K562 (cell line): ENCODE results near the gene PSORS1C2. TPM values are rescaled to one million over a fixed set of nuclear protein-coding genes. Genes with fewer than 3 reads are reported as not detected.

Experiments used
- CBX2 ChIP-seq: fragments of 200-600 bp; sonication (generic); IDR thresholded peaks from one replicate; pipeline ENCODE4 v1.6.1; 2012; ENCODE audit warnings: mild to moderate bottlenecking, low read length, inconsistent platforms; ENCODE audit not compliant: insufficient read depth, poor library complexity, severe bottlenecking
- ETV6 ChIP-seq, 3 experiments: fragments of 150-350 bp in 1 of 3; sonication (generic) in 1 of 3; formaldehyde crosslinking in 1 of 3; IDR thresholded peaks; 2 replicates each; pipeline versions ENCODE4 v1.6.1 to v1.8.0; 2014 to 2022; ENCODE audit warnings: borderline replicate concordance in 2 of 3, low read depth in 2 of 3, antibody characterized with exemption in 1 of 3, low read length in 1 of 3, mild to moderate bottlenecking in 1 of 3, missing genetic modification reagents in 1 of 3
- OTX1 ChIP-seq: fragments of 450-650 bp; formaldehyde crosslinking; IDR thresholded peaks from 2 replicates; pipeline ENCODE4 v1.4.0; 2022; ENCODE audit warnings: mild to moderate bottlenecking
- polyA plus RNA-seq, 8 experiments: library from polyadenylated mRNA; depleted of rRNA in 4 of 8; stranded (reverse) in 5 of 8; unstranded in 3 of 8; fragments of >200 nt; fragmentation: Nextera tagmentation in 2 of 8; fragmentation: Illumina TruSeq in 1 of 8; extraction: Ambion mirVana in 2 of 8; extraction: Trizol in 1 of 8; gene quantifications; 2 replicates each; pipeline versions ENCODE4 v1.2.1 to v1.2.3, GENCODE V29; 2011 to 2014; ENCODE audit warnings: inconsistent platforms in 1 of 8, missing spikeins in 1 of 8
- total RNA-seq, 7 experiments: library from RNA; depleted of rRNA in 6 of 7; stranded (reverse); fragments of >200 nt in 6 of 7; fragmentation: Illumina TruSeq in 2 of 7; extraction: Trizol in 2 of 7; gene quantifications; 2 replicates each; pipeline versions ENCODE4 v1.2.1 to v1.2.3, GENCODE V29; 2011 to 2021; ENCODE audit warnings: low replicate concordance in 1 of 7
- TF ChIP-seq, protein P1 (sequence below), 2 experiments: fragments of 450-650 bp in 1 of 2; sonication (generic) in 1 of 2; formaldehyde crosslinking in 1 of 2; IDR thresholded peaks; 2 replicates each; pipeline versions ENCODE4 v1.7.1 to v1.9.0; 2016 to 2022; ENCODE audit warnings: inconsistent platforms in 1 of 2, mild to moderate bottlenecking in 1 of 2, missing genetic modification reagents in 1 of 2
- TF ChIP-seq, protein P2 (sequence below): fragments of 250-450 bp; sonication (Bioruptor Pico); IDR thresholded peaks from 2 replicates; pipeline ENCODE4 v1.5.0; 2021

Gene PSORS1C2
- total and polyA plus RNA-seq, 9 of the 15 experiments (the other 6 are each of a cell fraction or from before 2014, with no cell fraction given) = not detected

DNA sequence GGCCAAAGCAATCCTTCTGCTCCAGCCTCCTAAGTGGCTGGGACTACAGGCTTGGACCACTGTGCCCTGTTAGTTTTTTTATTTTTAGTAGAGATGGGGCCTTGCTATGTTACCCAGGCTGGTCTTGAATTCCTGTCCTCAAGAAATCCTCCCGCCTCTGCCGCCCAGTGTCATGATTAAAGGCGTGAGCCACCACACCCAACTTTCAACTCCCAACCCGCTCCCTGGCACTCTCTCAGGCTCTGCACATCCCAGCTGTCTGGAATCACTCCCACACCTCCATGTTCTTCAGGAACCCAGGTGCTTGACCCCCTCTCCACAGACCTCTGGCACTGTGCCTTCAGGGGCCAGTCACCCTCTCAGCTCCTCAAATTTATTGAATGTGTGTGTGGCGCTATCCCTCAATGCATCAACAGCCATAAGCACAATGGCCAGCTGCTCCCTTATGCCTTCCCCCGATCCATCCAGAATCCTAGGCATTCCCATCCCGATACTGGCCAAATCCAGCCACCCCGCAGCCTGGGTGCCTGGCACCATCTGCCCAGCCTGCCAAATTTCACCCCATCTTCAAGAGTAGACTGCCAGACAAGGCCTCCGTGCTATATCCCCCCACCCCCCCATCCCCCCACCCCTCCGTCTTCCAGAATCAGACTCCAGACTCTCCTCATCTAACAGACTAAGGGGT lies 32.3 kb upstream of the PSORS1C2 start (continued):
- TF ChIP-seq, protein P1, sequence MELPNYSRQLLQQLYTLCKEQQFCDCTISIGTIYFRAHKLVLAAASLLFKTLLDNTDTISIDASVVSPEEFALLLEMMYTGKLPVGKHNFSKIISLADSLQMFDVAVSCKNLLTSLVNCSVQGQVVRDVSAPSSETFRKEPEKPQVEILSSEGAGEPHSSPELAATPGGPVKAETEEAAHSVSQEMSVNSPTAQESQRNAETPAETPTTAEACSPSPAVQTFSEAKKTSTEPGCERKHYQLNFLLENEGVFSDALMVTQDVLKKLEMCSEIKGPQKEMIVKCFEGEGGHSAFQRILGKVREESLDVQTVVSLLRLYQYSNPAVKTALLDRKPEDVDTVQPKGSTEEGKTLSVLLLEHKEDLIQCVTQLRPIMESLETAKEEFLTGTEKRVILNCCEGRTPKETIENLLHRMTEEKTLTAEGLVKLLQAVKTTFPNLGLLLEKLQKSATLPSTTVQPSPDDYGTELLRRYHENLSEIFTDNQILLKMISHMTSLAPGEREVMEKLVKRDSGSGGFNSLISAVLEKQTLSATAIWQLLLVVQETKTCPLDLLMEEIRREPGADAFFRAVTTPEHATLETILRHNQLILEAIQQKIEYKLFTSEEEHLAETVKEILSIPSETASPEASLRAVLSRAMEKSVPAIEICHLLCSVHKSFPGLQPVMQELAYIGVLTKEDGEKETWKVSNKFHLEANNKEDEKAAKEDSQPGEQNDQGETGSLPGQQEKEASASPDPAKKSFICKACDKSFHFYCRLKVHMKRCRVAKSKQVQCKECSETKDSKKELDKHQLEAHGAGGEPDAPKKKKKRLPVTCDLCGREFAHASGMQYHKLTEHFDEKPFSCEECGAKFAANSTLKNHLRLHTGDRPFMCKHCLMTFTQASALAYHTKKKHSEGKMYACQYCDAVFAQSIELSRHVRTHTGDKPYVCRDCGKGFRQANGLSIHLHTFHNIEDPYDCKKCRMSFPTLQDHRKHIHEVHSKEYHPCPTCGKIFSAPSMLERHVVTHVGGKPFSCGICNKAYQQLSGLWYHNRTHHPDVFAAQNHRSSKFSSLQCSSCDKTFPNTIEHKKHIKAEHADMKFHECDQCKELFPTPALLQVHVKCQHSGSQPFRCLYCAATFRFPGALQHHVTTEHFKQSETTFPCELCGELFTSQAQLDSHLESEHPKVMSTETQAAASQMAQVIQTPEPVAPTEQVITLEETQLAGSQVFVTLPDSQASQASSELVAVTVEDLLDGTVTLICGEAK (IDR thresholded peaks at IDR 0.05) = no peak
- TF ChIP-seq, protein P1 (CRISPR knock-in tag; IDR thresholded peaks at IDR 0.05) = no peak
- TF ChIP-seq, protein P2, sequence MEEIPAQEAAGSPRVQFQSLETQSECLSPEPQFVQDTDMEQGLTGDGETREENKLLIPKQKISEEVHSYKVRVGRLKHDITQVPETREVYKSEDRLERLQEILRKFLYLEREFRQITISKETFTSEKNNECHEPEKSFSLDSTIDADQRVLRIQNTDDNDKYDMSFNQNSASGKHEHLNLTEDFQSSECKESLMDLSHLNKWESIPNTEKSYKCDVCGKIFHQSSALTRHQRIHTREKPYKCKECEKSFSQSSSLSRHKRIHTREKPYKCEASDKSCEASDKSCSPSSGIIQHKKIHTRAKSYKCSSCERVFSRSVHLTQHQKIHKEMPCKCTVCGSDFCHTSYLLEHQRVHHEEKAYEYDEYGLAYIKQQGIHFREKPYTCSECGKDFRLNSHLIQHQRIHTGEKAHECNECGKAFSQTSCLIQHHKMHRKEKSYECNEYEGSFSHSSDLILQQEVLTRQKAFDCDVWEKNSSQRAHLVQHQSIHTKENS = no peak
- TF ChIP-seq OTX1 (CRISPR knock-in tag) (no peak), CBX2 (no peak), ETV6 (IDR thresholded peaks at IDR 0.05; ENCODE audit: borderline replicate concordance in 1 of 2, low read depth in 2 of 2, low read length in 1 of 2) (no peak), ETV6 (CRISPR knock-in tag; IDR thresholded peaks at IDR 0.05; ENCODE audit: borderline replicate concordance) (no peak)
- TF ChIP-seq, all 486 proteins: peak for 0
